ENCODE data around the gene RPS2. TPM values are rescaled to one million over a fixed set of nuclear protein-coding genes. Genes with fewer than 3 reads are reported as not detected.

Gene RPS2
- total RNA-seq, 1 donor from 2014 or later = 1,364 TPM

GRCh38 chr16:1918351-1919326 lies 46.0 kb downstream of the RPS2 start, which contains the start of gene HS3ST6:
TSS of gene HS3ST6 (minus strand) at chr16:1918415. CDS start at chr16:1918323, 92 bp downstream.
- DNase-seq = no peak

DNA sequence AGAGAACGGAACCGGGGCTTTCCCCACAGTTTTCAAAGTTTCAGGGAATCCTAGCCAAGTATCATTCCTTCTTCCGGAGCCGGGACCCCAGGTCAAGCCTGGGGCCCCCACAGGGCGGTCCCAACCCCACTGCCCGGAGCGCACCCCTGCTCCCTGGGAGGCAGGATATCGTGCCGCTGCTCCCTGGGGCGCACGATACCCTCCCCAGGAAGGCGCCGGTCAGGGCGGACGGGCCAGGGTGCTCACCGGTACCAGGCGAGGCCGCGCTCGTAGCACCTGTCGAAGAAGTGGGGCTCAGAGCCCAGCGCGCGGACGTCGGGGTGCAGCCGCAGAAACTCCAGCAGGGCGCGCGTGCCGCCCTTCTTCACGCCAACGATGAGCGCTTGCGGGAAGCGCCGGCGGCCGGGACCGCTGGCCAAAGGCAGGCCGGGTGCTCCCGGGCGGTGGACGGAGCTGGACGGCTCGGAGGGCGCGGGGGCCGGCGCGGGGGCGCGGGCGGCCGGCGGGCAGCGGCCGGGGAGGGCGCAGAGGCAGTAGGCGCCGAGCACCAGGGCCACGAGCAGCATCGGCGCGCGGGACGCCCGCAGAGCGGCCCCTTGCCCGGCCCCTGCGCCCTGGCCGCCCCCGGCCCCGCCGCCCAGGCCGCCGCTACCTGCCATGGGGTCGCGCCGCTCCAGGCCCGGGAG lies 46.8 kb downstream of the RPS2 start:
- no peak for DNase-seq

DNA sequence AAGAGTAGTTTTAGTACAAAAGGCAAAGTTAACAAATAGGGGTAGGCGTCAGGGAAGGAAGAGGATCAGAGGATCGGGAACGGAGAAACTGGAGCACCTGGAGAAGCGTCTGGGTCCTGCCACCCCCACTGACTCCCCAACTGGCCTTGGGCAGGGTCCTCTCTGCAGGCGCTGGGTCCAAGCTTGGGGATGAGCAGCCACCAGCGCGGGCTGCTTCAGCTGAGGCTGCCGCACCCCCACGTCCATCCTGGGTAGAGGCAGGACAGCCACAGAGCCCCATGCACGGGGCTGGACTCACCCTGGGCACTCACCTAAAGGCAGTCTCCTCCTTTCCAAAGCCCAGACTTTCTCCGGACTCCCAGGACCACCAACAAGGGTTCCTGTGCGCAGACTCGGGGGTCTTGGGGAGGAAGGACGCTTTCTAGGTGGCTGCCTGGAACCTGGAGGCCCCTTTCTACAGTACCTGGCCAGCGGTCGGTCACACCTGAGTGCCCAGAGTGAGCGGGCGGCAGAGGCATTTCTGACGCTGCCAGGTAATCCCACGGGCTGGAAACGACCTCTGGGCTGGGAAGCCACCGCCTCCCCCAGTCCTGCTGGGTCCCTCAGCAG lies 47.5 kb downstream of the RPS2 start:
- no peak for DNase-seq

- DNase-seq = no peak
Observed at GRCh38 chr16:1916640-1916990, 48.0 kb downstream of the RPS2 start.

DNA sequence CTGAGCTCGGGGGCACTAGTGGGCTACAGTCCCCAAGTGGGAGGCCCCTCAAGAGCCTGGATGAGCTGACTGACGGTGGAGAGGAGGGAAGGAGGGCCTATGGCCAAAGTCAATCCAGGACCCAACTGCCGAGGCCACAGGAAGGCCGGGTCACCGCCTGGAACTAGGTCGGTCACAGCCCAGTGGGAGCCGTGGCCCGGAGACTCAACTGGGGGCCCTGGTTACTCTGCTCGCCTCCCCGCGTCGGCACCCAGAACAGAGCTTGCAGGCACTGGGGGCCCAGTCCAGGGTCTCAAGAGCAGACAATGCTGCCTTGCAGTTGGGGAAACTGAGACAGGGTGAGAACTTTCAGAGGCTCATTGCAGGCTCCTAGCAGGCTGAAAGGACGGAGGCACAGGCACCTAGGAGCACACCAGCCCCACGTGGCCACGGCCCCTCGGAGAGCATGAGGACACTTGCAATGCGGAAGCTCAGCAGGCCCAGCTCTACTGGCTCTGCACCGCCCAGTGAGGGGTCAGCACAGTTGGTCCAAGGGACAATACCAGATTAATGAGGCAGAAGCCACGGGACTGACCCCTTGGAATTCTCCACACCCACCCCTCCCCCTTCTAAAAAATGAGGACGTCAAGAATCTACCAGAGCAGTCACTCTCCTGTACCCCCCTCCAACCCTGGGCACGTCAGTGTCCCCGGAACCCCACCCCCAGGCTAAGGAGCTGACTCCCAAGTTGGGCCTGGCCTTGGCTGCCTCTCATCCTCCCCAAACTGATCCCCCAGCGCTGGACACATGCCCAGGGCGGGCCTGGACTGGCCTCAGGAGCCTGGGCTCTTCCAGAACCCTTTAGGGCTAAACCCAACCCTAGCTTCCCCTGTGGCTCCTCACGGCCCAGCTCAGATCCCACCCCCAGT lies 48.6 kb downstream of the RPS2 start:
- no peak for DNase-seq

DNA sequence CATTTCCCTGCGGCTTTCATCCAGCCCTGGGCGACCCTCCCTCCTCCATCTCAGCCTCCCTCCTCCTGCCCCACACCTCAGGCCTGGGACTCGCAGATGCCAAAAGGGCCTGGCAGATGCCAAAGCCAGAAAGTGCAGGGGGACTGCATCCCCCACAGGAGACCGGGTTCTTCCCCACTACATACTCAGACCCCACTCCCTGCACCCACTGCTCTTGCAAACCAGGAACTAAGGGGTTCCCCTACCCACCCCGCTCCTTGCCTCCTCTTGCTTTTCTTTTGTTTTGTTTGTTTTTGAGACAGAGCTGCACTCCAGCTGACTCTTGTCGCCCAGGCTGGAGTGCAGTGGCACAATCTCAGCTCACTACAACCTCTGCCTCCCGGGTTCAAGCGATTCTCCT lies 49.6 kb downstream of the RPS2 start:
- DNase-seq = no peak

- DNase-seq = no peak
Observed at GRCh38 chr16:1914084-1914608, 50.5 kb downstream of the RPS2 start.

DNA sequence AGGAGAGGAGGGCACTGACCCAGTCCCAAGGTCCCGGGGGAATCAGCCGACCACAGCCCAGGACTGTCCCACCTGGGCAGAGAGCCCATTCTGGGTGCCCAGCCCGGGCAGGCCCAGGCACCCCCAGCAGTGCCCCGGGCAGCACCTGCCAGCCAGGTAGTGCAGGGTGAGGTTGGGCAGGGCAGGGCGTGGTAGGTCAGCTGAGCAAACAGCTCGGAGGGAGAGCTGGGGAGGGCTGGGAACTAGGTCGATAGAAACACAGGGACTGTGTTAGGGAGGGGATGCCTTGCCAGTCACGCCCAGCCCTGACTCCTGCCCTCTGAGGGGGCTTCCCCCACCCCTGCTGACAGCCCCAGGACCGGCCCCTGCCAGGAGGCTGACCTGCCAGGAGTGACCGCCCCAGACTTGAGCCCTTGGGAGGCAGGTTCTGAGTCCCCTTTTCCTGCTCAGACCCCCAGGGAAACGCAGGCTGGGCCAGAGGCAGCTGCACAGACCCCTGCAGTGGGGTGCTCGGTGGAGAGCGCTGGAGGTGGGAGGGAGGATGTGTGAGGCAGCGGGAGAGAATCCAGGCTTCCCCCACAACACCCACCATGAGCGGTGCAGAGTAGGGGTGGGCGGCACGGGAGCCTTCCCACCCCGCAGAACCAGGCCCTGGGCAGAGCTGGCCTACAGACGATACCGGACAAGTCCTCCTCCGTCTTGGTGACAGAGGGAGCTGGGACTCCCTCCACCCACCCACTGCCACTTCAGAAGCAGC lies 51.1 kb downstream of the RPS2 start:
- no peak for DNase-seq

- no peak for DNase-seq
Observed at GRCh38 chr16:1912215-1912543, 52.4 kb downstream of the RPS2 start.

Small RNA genes lying within 50 kb of the gene (small RNA-seq; reads per million reads assigned to genes)
- gene AC005363.2 (ENCODE audit: low replicate concordance) = not detected
- not detected for gene RN7SL219P (ENCODE audit: low replicate concordance)
- not detected for gene SNORA10 (ENCODE audit: low replicate concordance)
- not detected for gene SNORA64 (ENCODE audit: low replicate concordance)

Other genes starting within 250 kb of the RPS2 start
- 18.1 TPM for gene NME3, start 193.3 kb downstream of the RPS2 start, total RNA-seq
- gene EME2, start 192.0 kb downstream of the RPS2 start, total RNA-seq = 5.5 TPM
- 23.5 TPM for gene MRPS34, start 191.7 kb downstream of the RPS2 start, total RNA-seq
- gene SPSB3, start 182.3 kb downstream of the RPS2 start, total RNA-seq = 32.7 TPM
- gene NUBP2, start 181.9 kb downstream of the RPS2 start, total RNA-seq = 26.0 TPM
- gene IGFALS, start 171.1 kb downstream of the RPS2 start, total RNA-seq = not detected
- gene HAGH, start 138.0 kb downstream of the RPS2 start, total RNA-seq = 31.1 TPM
- 26.0 TPM for gene FAHD1, start 137.6 kb downstream of the RPS2 start, total RNA-seq
- gene MEIOB, start 92.7 kb downstream of the RPS2 start, total RNA-seq = 0.39 TPM
- gene HS3ST6, start 46.4 kb downstream of the RPS2 start, total RNA-seq = 4.3 TPM
- gene MSRB1, start 21.6 kb downstream of the RPS2 start, total RNA-seq = 9.2 TPM
- gene RPL3L, start 10.1 kb downstream of the RPS2 start, total RNA-seq = 14.2 TPM
- 72.4 TPM for gene NDUFB10, start 5.3 kb downstream of the RPS2 start, total RNA-seq
- not detected for gene RNF151, start 2.0 kb upstream of the RPS2 start, total RNA-seq
- gene TBL3, start 7.2 kb upstream of the RPS2 start, total RNA-seq = 17.5 TPM
- gene NOXO1, start 16.6 kb upstream of the RPS2 start, total RNA-seq = 0.39 TPM
- gene GFER, start 19.4 kb upstream of the RPS2 start, total RNA-seq = 5.8 TPM
- gene SYNGR3, start 25.1 kb upstream of the RPS2 start, total RNA-seq = 0.69 TPM
- gene ZNF598, start 45.0 kb upstream of the RPS2 start, total RNA-seq = 12.8 TPM
- 2.2 TPM for gene NPW, start 55.0 kb upstream of the RPS2 start, total RNA-seq
- gene NHERF2, start 62.1 kb upstream of the RPS2 start, total RNA-seq = 20.1 TPM
- gene NTHL1, start 83.0 kb upstream of the RPS2 start, total RNA-seq = 14.8 TPM
- 58.9 TPM for gene TSC2, start 83.2 kb upstream of the RPS2 start, total RNA-seq
- gene PKD1, start 171.1 kb upstream of the RPS2 start, total RNA-seq = 76.2 TPM
- 1.6 TPM for gene RAB26, start 183.8 kb upstream of the RPS2 start, total RNA-seq
- 17.3 TPM for gene TRAF7, start 191.0 kb upstream of the RPS2 start, total RNA-seq
- 0.79 TPM for gene CASKIN1, start 231.8 kb upstream of the RPS2 start, total RNA-seq
- gene MLST8, start 240.6 kb upstream of the RPS2 start, total RNA-seq = 9.4 TPM
- gene BRICD5, start 246.0 kb upstream of the RPS2 start, total RNA-seq = 2.7 TPM